ENCODE data around the gene PALD1.

GRCh38 chr10:70558871-70559810 is 80.6 kb downstream of the PALD1 start:
- no peak for TF ChIP-seq SP1 (IDR thresholded peaks at IDR 0.05)
- no peak for TF ChIP-seq FOXK2 (IDR thresholded peaks at IDR 0.05)
- no peak for TF ChIP-seq FOXM1 (IDR thresholded peaks at IDR 0.05; ENCODE audit: borderline replicate concordance)
- no peak for TF ChIP-seq NFRKB (IDR thresholded peaks at IDR 0.05)
- TF ChIP-seq FOXA1 (IDR thresholded peaks at IDR 0.05): no peak
- no peak for TF ChIP-seq HDGF (IDR thresholded peaks at IDR 0.05; ENCODE audit: borderline replicate concordance)
- TF ChIP-seq CTBP1 (IDR thresholded peaks at IDR 0.05; ENCODE audit: borderline replicate concordance): no peak
- no peak for TF ChIP-seq ELF4 (IDR thresholded peaks at IDR 0.05)
- no peak for TF ChIP-seq LEF1 (IDR thresholded peaks at IDR 0.05; ENCODE audit: borderline replicate concordance)

All from HEK293T (cell line).